ENCODE data around the gene PRICKLE2. TPM values are rescaled to one million over a fixed set of nuclear protein-coding genes. Genes with fewer than 3 reads are reported as not detected.

The PRICKLE2 gene
- total and polyA plus RNA-seq, 10 of the 15 experiments (the other 5 are each of a cell fraction or from before 2014, with no cell fraction given), result 0.11 to 2.6 (median 0.69) TPM

GRCh38 chr3:64267721-64268604 lies 42.7 kb upstream of the PRICKLE2 start:
- H4K20me1 ChIP-seq (ENCODE audit: control insufficient read depth, insufficient read depth), result no peaks in the 10 kb centered on the region

More at GRCh38 chr3:64267721-64268604, 42.7 kb upstream of the PRICKLE2 start:
- FAIRE-seq, result no peak
- Histone ChIP-seq H3K4me1 (ENCODE audit: control insufficient read depth, insufficient read depth, low read length) (no peaks in the 10 kb centered on the region), H3K27me3 (replicated peaks in 1 of 2; ENCODE audit: control insufficient read depth in 2 of 2, insufficient read depth in 2 of 2, low read length in 1 of 2) (peaks cover 0 to 5% of the 10 kb centered on the region in 2 experiments; a peak in 3 of 4 replicates), H3K9me3 (replicated peaks; ENCODE audit: control insufficient read depth, insufficient read depth, low read length) (no peaks in the 10 kb centered on the region), H3K36me3 (ENCODE audit: control insufficient read depth in 2 of 2, insufficient read depth in 2 of 2, low read length in 1 of 2) (no peaks in the 10 kb centered on the region), H3K4me2 (ENCODE audit: control insufficient read depth, insufficient read depth) (no peak overlapping the region), H3K9ac (ENCODE audit: control insufficient read depth, insufficient read depth, low read length) (no peak overlapping the region), H3K27ac (ENCODE audit: control insufficient read depth, insufficient read depth) (no peak overlapping the region), H3K79me2 (ENCODE audit: control insufficient read depth, insufficient read depth, low read length) (no peaks in the 10 kb centered on the region), H2AFZ (ENCODE audit: control insufficient read depth, low read depth, low read length) (no peak overlapping the region), H3K4me3 (no peak overlapping the region)
- ChIA-PET CTCF (interaction anchor here (0.8 to 6.1 kb wide), 8 partner anchors 10 to 129 kb away, joined by 3 to 30 read pairs (median 4); partner anchors contain the start of gene PRICKLE2), POLR2A (no interaction called here), RAD21 (ENCODE audit: unreplicated experiment) (interaction anchor here (1.0 to 2.2 kb wide), 3 partner anchors 36 to 43 kb away, joined by 3 to 5 read pairs (median 4); partner anchors contain the start of gene PRICKLE2), SMC1A (ENCODE audit: uncharacterized antibody, unreplicated experiment) (interaction anchor here (0.9 to 7.8 kb wide), 13 partner anchors 9 to 241 kb away, joined by 3 to 45 read pairs (median 3); no protein-coding TSS in a partner anchor)
- no TSS peak for BruUV-seq (replicated peaks)
- WGBS (ENCODE audit: insufficient coverage, insufficient replicate concordance, low lambda C conversion rate, missing lambda C conversion rate), result 45% methylated on average over 24 of the region's 33 CpGs
- intact Hi-C loops (cut with micrococcal nuclease; ENCODE audit: unreplicated experiment), result no loop called here
- DNase-seq (ENCODE audit: low read depth, low spot score), result no peak
- ATAC-seq, result no peak
- in situ Hi-C loops (cut with MboI), result no loop called here
- TF ChIP-seq BCL11A (IDR thresholded peaks at IDR 0.05; ENCODE audit: low read depth, low read length) (no peak), SMC3 (IDR thresholded peaks at IDR 0.05; ENCODE audit: borderline replicate concordance, low read length) (no peak), FOS (IDR thresholded peaks at IDR 0.05; ENCODE audit: borderline replicate concordance, extremely low read depth, insufficient read length) (no peak), E2F8 (IDR thresholded peaks at IDR 0.05; ENCODE audit: low read depth, partially characterized antibody) (no peak), CHD2 (IDR thresholded peaks at IDR 0.05; ENCODE audit: borderline replicate concordance, low read depth, low read length) (no peak), POLR2AphosphoS5 (IDR thresholded peaks at IDR 0.05; ENCODE audit: low read length) (no peak), ZNF384 (IDR thresholded peaks at IDR 0.05; ENCODE audit: borderline replicate concordance, low read depth, low read length) (no peak), SKIL (IDR thresholded peaks at IDR 0.05; ENCODE audit: low read depth, poor library complexity, severe bottlenecking) (no peak), CREB1 (IDR thresholded peaks at IDR 0.05; ENCODE audit: low read depth) (no peak), BMI1 (IDR thresholded peaks at IDR 0.05; ENCODE audit: borderline replicate concordance) (no peak), RBBP5 (conservative IDR thresholded peaks at IDR 0.05) (no peak), SP1 (IDR thresholded peaks at IDR 0.05; ENCODE audit: low read depth, low read length) (no peak), RFX5 (IDR thresholded peaks at IDR 0.05; ENCODE audit: low read depth, low read length) (no peak)

All from GM12878 (cell line).